ENCODE results near the gene NEU4. TPM values are rescaled to one million over a fixed set of nuclear protein-coding genes. Genes with fewer than 3 reads are reported as not detected.
"Not testable (repeated sequence)": the region's sequence is repeated elsewhere in the genome, so short reads cannot be mapped to it uniquely, and the experiment has no call there.

The NEU4 gene
- total RNA-seq, 2 experiments from 2014 or later, result 0.84 TPM; not detected in 1

DNA sequence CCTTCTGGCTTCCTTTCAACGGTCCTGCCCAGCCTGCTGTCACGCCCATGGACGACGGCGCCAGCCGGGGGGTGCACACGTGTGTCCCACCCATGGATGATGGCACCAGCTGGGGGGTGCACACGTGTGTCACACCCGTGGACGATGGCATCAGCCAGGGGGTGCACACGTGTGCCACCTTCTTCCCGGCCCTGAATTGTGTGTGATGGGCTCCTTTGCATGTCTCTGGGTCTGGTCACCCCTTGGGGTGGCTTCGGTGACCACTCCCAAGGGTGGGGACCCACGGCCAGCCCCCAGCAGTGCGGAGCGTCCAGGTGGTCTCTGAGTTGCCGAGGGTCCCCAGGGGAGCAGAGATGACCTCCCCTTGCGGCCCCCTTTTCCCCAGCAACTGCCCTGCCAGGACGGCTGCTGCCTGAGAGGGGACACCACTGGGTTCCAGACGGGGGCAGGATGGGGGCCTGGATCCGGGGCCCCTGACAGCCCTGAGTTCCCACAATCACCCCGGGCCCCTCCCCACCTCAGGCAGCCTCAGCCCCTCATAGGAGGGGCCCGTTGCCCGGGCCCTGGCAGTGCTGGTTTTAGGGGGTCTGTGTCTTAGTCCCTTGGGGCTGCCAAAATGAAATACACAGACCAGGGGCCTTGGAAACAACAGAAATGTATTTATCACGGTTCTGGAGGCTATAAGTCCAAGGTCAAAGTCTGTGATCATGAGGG, 9.4 kb downstream of the NEU4 start:
- Histone ChIP-seq H4K20me1 (ENCODE audit: insufficient read depth, low read length) (no peaks in the 10 kb centered on the region), H3K4me1 (ENCODE audit: insufficient read depth, low read length, poor library complexity, severe bottlenecking) (no peaks in the 10 kb centered on the region), H3K79me2 (ENCODE audit: insufficient read depth, low read depth, low read length) (no peaks in the 10 kb centered on the region), H2AFZ (ENCODE audit: low read length) (no peak overlapping the region), H3K27ac (ENCODE audit: low read depth, low read length, poor library complexity, severe bottlenecking) (no peak overlapping the region), H3K9me2 (ENCODE audit: insufficient read depth, low read length) (no peaks in the 10 kb centered on the region), H3K4me3 (ENCODE audit: low read depth, low read length, poor library complexity, severe bottlenecking) (no peak overlapping the region), H3K36me3 (ENCODE audit: insufficient read depth, low read length) (no peaks in the 10 kb centered on the region), H3K4me2 (ENCODE audit: low read length) (no peak overlapping the region), H3K9me3 (ENCODE audit: low read length) (peaks cover 6% of the 10 kb centered on the region; the same call in 1 of the 2 replicates)
- ChIA-PET POLR2A (no interaction called here), CTCF (ENCODE audit: unreplicated experiment) (no interaction called here)
- TF ChIP-seq, protein P1, sequence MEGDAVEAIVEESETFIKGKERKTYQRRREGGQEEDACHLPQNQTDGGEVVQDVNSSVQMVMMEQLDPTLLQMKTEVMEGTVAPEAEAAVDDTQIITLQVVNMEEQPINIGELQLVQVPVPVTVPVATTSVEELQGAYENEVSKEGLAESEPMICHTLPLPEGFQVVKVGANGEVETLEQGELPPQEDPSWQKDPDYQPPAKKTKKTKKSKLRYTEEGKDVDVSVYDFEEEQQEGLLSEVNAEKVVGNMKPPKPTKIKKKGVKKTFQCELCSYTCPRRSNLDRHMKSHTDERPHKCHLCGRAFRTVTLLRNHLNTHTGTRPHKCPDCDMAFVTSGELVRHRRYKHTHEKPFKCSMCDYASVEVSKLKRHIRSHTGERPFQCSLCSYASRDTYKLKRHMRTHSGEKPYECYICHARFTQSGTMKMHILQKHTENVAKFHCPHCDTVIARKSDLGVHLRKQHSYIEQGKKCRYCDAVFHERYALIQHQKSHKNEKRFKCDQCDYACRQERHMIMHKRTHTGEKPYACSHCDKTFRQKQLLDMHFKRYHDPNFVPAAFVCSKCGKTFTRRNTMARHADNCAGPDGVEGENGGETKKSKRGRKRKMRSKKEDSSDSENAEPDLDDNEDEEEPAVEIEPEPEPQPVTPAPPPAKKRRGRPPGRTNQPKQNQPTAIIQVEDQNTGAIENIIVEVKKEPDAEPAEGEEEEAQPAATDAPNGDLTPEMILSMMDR (conservative IDR thresholded peaks at IDR 0.05; ENCODE audit: low read length), result no peak
- TF ChIP-seq EZH2phosphoT487 (IDR thresholded peaks at IDR 0.05; ENCODE audit: borderline replicate concordance, low read depth, low read length), result no peak
- no TSS peak for BruUV-seq (replicated peaks)
- intact Hi-C loops (cut with micrococcal nuclease; ENCODE audit: unreplicated experiment), result no loop called here
- no peak for DNase-seq (ENCODE audit: low spot score)

DNA sequence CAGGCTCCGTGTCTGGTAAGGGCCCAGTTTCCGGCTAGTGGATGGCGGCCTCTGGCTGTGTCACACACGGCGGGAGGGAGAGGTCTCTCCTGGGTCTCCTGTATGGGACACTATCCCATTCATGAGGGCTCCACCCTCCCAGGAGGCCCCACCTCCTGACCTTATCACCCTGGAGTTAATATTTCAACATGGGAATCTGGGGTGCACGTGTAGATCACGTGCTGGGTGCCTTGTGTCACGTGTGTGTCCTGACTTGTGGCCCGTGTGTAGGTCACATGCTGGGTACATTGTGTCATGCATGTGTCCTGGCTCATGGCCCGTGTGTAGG, 9.9 kb downstream of the NEU4 start:
- Histone ChIP-seq H2AFZ (ENCODE audit: low read length) (no peak overlapping the region), H3K9me2 (ENCODE audit: insufficient read depth, low read length) (no peaks in the 10 kb centered on the region), H4K20me1 (ENCODE audit: insufficient read depth, low read length) (no peaks in the 10 kb centered on the region), H3K4me2 (ENCODE audit: low read length) (no peak overlapping the region), H3K4me1 (ENCODE audit: insufficient read depth, low read length, poor library complexity, severe bottlenecking) (no peaks in the 10 kb centered on the region), H3K27ac (ENCODE audit: low read depth, low read length, poor library complexity, severe bottlenecking) (no peak overlapping the region), H3K9me3 (ENCODE audit: low read length) (peaks cover 6% of the 10 kb centered on the region; the same call in 1 of the 2 replicates), H3K36me3 (ENCODE audit: insufficient read depth, low read length) (no peaks in the 10 kb centered on the region), H3K79me2 (ENCODE audit: insufficient read depth, low read depth, low read length) (no peaks in the 10 kb centered on the region), H3K4me3 (ENCODE audit: low read depth, low read length, poor library complexity, severe bottlenecking) (no peak overlapping the region)
- intact Hi-C loops (cut with micrococcal nuclease; ENCODE audit: unreplicated experiment), result no loop called here
- no peak for DNase-seq (ENCODE audit: low spot score)
- TF ChIP-seq EZH2phosphoT487 (IDR thresholded peaks at IDR 0.05; ENCODE audit: borderline replicate concordance, low read depth, low read length), result no peak
- TF ChIP-seq, protein P1 (conservative IDR thresholded peaks at IDR 0.05; ENCODE audit: low read length), result no peak
- BruUV-seq (replicated peaks), result no TSS peak
- POLR2A ChIA-PET, result no interaction called here
- CTCF ChIA-PET (ENCODE audit: unreplicated experiment), result no interaction called here

GRCh38 chr2:241819947-241820624, 11.1 kb downstream of the NEU4 start:
- H3K4me1 ChIP-seq (ENCODE audit: insufficient read depth, low read length, poor library complexity, severe bottlenecking); CTCF ChIA-PET (ENCODE audit: unreplicated experiment); DNase-seq (ENCODE audit: low spot score); H3K9me2 ChIP-seq (ENCODE audit: insufficient read depth, low read length); intact Hi-C loops (cut with micrococcal nuclease; ENCODE audit: unreplicated experiment); H3K36me3 ChIP-seq (ENCODE audit: insufficient read depth, low read length); H3K27ac ChIP-seq (ENCODE audit: low read depth, low read length, poor library complexity, severe bottlenecking); H3K4me3 ChIP-seq (ENCODE audit: low read depth, low read length, poor library complexity, severe bottlenecking); H2AFZ ChIP-seq (ENCODE audit: low read length); H3K4me2 ChIP-seq (ENCODE audit: low read length); H3K9me3 ChIP-seq (ENCODE audit: low read length); POLR2A ChIA-PET; BruUV-seq (replicated peaks); H3K79me2 ChIP-seq (ENCODE audit: insufficient read depth, low read depth, low read length); H4K20me1 ChIP-seq (ENCODE audit: insufficient read depth, low read length): not testable (repeated sequence)

Data from OCI-LY7 (cell line).